KOPT-K1 (cell line): Measurements from ENCODE around the gene NUP107.

Experiments
- H3K27ac ChIP-seq: fragments of 200-600 bp; sonication (generic); 2 replicates; pipeline ENCODE4 v1.5.1; 2016; ENCODE audit warnings: antibody characterized with exemption, mild to moderate bottlenecking, low read depth, low read length; ENCODE audit not compliant: poor library complexity, severe bottlenecking
- H3K36me3 ChIP-seq: fragments of 200-600 bp; sonication (generic); 2 replicates; pipeline ENCODE4 v1.5.1; 2017; ENCODE audit warnings: antibody characterized with exemption, mild to moderate bottlenecking, low read length, moderate library complexity; ENCODE audit not compliant: insufficient read depth
- H3K9me3 ChIP-seq: fragments of 200-600 bp; sonication (generic); 2 replicates; pipeline ENCODE4 v1.5.1; 2017; ENCODE audit warnings: antibody characterized with exemption, low read length, mild to moderate bottlenecking; ENCODE audit not compliant: insufficient read depth, poor library complexity, severe bottlenecking

The NUP107 gene

DNA sequence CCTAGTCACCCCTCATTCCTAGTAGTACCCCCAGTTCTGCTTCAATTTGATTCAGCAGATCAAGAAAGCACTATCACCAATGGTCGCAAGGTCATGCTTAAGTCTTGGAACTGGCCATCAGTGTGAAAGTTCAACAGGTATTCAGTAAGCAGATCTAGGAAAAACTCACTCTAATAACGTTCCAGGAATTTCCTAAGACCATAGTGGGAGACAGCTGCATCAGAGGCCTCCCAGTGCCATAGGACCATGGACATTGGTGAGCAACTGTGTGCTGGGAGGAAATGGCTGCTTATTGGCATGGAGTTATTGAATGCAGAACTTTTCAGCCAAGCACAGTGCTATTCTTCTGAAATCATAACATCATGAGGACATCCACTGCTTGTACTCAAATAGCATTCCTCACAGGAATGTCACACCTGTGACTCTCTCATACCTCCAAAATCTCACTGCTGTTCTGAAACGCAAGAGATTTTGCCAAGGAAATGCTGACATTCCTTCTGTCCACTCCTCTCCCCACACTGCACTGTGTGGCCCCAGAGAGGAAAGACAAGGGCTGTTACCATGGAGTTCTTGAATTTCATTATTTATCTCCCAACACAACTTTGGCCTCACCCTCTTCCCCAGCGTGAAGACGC lies 90.3 kb downstream of the NUP107 start:
- no peaks in the 10 kb centered on the region for H3K9me3 ChIP-seq
- no peak overlapping the region for H3K27ac ChIP-seq
- H3K36me3 ChIP-seq: no peaks in the 10 kb centered on the region

GRCh38 chr12:68779280-68779679 lies 92.5 kb downstream of the NUP107 start:
- Histone ChIP-seq H3K9me3 (no peaks in the 10 kb centered on the region), H3K27ac (no peak overlapping the region), H3K36me3 (no peaks in the 10 kb centered on the region)

GRCh38 chr12:68780731-68781130 lies 94.0 kb downstream of the NUP107 start:
- no peaks in the 10 kb centered on the region for H3K36me3 ChIP-seq
- no peak overlapping the region for H3K27ac ChIP-seq
- no peaks in the 10 kb centered on the region for H3K9me3 ChIP-seq

GRCh38 chr12:68781728-68782127 lies 95.0 kb downstream of the NUP107 start:
- Histone ChIP-seq H3K36me3 (no peaks in the 10 kb centered on the region), H3K9me3 (no peaks in the 10 kb centered on the region), H3K27ac (no peak overlapping the region)

- Histone ChIP-seq H3K36me3 (no peaks in the 10 kb centered on the region), H3K27ac (no peak overlapping the region), H3K9me3 (no peaks in the 10 kb centered on the region)
Observed at GRCh38 chr12:68784015-68784414, 97.2 kb downstream of the NUP107 start.

DNA sequence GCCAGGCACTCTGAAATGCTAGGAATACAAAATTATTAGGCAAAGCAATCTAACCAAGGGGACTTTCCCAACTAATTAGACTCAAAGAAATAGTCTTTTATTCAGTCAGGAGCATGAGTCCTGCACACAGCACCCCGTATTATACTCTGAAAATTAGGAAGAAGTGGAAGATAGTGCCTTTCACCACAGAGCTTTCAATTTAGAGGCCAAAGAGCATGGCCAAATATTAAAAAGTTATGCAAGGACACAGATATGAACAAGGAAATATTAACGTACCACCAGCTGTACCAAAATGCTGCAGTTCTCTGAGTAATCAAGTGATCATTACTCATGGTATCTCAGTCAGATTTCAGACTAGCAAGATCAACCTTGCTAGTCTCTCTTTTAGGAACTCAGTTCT lies 98.6 kb downstream of the NUP107 start:
- Histone ChIP-seq H3K27ac (no peak overlapping the region), H3K9me3 (no peaks in the 10 kb centered on the region), H3K36me3 (no peaks in the 10 kb centered on the region)

GRCh38 chr12:68785823-68786222 lies 99.0 kb downstream of the NUP107 start:
- H3K27ac ChIP-seq: no peak overlapping the region

DNA sequence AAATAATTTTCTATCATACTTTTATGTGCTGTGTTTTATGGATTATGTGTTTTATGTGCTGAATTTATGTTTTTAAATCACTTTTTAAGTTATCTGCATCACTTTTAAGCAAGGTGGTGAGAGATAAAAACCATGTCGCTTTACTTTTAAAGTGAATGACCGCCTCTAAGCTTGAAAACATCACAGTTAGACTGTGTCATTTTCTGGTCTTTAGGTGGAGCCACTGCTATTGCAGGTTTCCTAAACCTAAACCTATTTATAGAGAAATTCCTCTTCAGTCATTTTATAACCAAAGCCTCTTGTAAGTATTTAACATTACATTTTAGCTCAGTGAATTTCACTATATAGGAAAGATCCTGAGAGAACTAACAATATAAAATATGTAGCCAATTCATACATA lies 100.2 kb downstream of the NUP107 start:
- no peaks in the 10 kb centered on the region for H3K36me3 ChIP-seq
- H3K27ac ChIP-seq: no peak overlapping the region
- no peaks in the 10 kb centered on the region for H3K9me3 ChIP-seq

More at GRCh38 chr12:68785823-68786222, 99.0 kb downstream of the NUP107 start:
- Histone ChIP-seq H3K9me3 (no peaks in the 10 kb centered on the region), H3K36me3 (no peaks in the 10 kb centered on the region)

DNA sequence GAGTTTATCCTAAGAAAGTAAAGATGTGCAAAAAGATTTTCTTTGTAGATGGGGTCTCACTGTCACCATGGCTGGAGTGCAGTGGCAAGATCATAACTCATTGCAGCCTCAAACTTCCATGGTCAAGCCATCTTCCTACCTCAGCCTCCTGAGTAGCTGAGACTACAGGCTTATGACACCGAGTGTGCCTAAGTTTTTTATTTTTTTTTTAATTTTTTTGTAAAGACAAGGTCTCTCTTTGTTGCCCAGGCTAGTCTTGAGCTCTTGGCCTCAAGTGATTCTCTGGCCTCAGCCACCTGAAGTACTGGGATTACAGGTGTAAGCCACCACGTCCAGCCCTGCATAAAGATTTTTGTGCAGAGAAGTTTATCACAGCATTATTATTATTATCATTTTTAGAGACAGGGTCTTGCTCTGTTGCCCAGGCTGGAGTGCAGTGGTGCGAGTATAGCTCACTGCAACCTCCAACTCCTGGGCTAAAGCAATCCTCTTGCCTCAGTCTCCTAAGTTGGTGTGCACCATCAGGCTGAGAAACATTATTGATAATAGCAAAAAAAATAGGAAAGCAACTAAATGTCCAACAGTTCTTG lies 101.9 kb downstream of the NUP107 start:
- H3K9me3 ChIP-seq: no peaks in the 10 kb centered on the region
- no peaks in the 10 kb centered on the region for H3K36me3 ChIP-seq
- no peak overlapping the region for H3K27ac ChIP-seq

- Histone ChIP-seq H3K27ac (no peak overlapping the region), H3K9me3 (no peaks in the 10 kb centered on the region), H3K36me3 (no peaks in the 10 kb centered on the region)
Observed at GRCh38 chr12:68789144-68789878, 102.5 kb downstream of the NUP107 start.

DNA sequence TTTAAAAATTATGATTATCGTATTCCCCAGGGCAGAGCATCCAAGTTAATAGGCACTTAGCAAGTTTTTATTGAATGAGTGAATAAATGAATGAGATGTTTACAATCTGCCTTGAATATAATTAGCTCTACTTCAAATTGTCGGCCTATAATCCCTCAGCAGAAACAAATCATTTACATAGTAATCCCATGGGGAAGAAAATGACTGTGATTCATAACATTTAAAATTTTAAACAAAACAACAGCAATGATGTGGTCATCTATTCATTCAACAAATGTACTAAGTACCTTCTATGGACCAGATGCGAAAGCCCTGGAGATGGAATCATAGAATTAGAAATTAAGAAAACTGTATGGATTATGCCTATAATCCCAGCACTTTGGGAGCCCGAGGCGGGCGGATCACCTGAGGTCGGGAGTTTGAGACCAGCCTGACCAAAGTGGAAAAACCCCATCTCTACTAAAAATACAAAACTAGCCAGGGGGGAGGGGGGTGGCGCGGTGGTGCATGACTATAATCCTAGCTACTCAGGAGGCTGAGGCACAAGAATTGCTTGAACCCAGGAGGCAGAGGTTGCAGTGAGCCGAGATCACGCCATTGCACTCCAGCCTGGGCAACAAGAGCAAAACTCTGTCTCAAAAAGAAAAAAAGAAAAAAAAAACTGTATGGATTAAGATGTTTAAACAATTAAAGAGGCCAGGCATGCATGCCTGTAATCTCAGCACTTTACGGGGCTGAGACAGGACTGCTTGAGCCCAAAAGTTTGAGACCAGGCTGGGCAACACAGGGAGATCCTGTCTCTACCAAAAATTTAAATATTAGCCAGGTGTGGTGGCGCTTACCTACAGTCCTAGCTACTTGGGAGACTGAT lies 103.5 kb downstream of the NUP107 start:
- Histone ChIP-seq H3K9me3 (no peaks in the 10 kb centered on the region), H3K27ac (no peak overlapping the region), H3K36me3 (no peaks in the 10 kb centered on the region)

DNA sequence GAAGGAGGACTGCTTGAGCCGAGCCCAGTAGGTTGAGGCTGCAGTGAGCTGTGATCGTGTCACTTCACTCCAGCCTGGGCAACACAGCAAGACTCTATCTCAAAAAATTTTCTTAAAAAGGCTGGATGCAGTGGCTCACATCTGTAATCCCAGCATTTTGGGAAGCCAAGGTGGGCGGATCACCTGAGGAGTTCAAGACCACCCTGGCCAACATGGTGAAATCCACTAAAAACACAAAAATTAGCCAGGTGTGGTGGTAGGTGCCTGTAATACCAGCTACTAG lies 104.1 kb downstream of the NUP107 start:
- H3K27ac ChIP-seq: no peak overlapping the region
- no peaks in the 10 kb centered on the region for H3K36me3 ChIP-seq
- H3K9me3 ChIP-seq: no peaks in the 10 kb centered on the region

DNA sequence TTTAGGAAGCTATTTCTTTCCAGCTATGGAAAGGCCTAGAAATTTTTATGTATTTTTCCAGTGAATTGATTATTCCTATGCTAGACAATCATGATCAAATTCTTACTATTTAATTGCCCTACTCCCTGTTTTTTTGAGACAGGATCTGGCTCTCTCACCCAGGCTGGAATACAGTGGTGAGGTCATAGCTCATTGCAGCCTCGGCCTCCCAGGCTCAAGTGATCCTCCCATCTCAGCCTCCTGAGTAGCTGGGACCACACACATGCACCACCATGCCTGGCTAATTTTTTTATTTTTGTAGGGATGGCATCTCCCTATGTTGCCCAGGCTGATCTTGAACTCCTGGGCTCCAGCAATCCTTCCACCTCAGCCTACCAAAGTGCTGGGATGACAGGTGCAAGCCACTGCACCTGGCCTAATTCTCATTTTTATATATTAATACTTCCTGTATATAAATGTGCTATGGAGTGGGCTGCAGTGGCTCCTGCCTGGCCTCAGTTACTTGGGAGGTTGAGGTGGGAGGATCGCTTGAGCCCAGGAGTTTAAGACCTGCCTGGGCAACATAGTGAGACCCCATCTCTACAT lies 105.2 kb downstream of the NUP107 start:
- Histone ChIP-seq H3K9me3 (no peaks in the 10 kb centered on the region), H3K36me3 (no peaks in the 10 kb centered on the region), H3K27ac (no peak overlapping the region)

GRCh38 chr12:68792952-68793351 lies 106.2 kb downstream of the NUP107 start:
- no peaks in the 10 kb centered on the region for H3K9me3 ChIP-seq
- H3K36me3 ChIP-seq: no peaks in the 10 kb centered on the region
- H3K27ac ChIP-seq: no peak overlapping the region

DNA sequence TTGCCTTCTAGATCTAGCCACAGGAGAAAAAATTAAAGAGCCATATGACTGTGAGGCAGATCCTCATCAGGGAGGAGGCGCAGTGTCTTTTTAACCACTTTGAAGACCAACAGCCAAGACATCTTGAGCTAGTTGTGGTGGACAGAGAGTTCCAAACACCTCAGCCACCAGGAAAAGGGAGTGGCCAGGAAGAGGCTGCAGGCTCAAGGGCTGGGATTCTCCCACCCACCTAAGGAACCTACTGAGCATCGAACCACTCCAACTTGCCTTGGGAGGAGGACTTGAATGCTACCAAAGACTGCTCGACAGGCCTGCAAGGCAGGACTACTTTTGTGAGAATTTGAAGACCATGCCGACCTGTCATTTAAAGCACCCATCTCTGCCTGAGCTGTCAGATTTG lies 106.7 kb downstream of the NUP107 start:
- Histone ChIP-seq H3K36me3 (no peaks in the 10 kb centered on the region), H3K9me3 (no peaks in the 10 kb centered on the region), H3K27ac (no peak overlapping the region)
